HG02973 (cell line): Measurements from ENCODE around the gene TMEM270.
"Not testable (repeated sequence)": the region's sequence is repeated elsewhere in the genome, so short reads cannot be mapped to it uniquely, and the experiment has no call there.

Experiments
- ATAC-seq: cut with Tn5 transposase; IDR thresholded peaks from one replicate; pipeline ENCODE4 v1.9.1; 2021; ENCODE audit warnings: moderate library complexity; ENCODE audit not compliant: unreplicated experiment

TMEM270 gene

GRCh38 chr7:73852500-73852899 lies 8.5 kb upstream of the TMEM270 start:
- no peak for ATAC-seq

DNA sequence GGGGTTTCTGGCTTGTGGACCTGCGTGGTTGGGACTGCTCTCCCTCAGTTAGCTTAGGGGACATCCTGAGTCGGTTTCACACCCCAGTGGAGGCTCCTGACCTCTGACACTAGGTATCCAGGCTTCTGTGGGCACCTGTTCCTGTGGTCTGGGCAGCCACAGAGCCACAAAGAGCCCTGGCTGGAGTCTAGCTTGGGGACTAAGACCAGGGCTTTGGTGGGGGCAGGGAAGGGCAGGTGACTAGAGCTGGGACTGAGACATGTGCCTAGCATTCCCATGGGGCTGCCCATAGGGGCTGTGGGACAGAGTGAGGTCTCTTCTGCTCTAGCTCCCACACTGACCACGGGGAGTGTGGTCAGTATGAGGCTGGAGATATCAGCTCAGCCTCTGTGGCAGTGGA lies 4.0 kb upstream of the TMEM270 start:
- ATAC-seq: no peak

GRCh38 chr7:73858807-73859206 lies 2.2 kb upstream of the TMEM270 start:
- no peak for ATAC-seq

DNA sequence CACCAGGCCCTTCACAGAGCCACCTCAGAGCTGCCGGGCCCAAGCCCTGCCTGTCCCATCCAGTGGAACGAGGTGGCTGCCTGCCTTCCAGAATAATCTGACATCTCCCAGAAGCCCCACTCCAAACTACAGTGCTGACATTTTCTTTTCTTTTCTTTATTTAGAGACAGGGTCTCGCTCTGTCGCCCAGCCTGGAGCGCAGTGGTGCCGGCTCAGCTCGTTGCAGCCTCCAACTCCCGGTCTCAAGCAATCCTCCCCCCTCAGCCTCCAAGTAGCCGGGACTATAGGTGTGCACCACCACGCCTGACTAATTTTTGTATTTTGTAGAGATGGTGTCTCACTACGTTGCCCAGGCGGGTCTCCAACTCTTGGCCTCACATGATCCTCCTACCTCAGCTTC lies 346 bp downstream of the TMEM270 start:
- no peak for ATAC-seq

- no peak for ATAC-seq
Measured at GRCh38 chr7:73864981-73865711, 4.2 kb downstream of the TMEM270 start.

GRCh38 chr7:73865738-73866445 lies 4.9 kb downstream of the TMEM270 start:
- no peak for ATAC-seq

- ATAC-seq: no peak
Measured at GRCh38 chr7:73866446-73866767, 5.4 kb downstream of the TMEM270 start.

- no peak for ATAC-seq
Measured at GRCh38 chr7:73869011-73869798, 8.2 kb downstream of the TMEM270 start.

DNA sequence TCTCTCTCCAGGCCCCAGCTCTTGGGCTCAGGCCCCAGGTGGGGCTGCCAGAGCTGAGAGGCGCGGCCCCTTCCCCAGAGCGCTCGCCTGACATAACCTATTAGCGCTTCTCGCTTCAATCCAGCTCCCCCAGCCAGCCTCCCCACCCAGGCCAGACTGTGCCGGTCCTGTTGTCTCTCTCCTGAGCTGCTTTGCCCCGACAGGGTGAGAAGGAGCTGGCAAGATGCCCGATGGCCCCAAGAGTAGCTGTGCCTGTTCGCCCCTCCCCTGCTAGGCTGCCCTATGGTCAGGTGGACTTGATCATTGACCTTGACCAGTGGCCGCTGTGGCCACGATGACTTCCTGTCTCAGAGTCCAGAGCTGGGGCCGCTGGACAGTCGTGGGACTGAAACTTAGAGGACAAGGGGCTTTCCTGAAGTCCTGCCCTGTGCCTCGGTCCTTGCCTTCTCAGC lies 9.1 kb downstream of the TMEM270 start:
- no peak for ATAC-seq

GRCh38 chr7:73871163-73872011 lies 10.4 kb downstream of the TMEM270 start:
- no peak for ATAC-seq

DNA sequence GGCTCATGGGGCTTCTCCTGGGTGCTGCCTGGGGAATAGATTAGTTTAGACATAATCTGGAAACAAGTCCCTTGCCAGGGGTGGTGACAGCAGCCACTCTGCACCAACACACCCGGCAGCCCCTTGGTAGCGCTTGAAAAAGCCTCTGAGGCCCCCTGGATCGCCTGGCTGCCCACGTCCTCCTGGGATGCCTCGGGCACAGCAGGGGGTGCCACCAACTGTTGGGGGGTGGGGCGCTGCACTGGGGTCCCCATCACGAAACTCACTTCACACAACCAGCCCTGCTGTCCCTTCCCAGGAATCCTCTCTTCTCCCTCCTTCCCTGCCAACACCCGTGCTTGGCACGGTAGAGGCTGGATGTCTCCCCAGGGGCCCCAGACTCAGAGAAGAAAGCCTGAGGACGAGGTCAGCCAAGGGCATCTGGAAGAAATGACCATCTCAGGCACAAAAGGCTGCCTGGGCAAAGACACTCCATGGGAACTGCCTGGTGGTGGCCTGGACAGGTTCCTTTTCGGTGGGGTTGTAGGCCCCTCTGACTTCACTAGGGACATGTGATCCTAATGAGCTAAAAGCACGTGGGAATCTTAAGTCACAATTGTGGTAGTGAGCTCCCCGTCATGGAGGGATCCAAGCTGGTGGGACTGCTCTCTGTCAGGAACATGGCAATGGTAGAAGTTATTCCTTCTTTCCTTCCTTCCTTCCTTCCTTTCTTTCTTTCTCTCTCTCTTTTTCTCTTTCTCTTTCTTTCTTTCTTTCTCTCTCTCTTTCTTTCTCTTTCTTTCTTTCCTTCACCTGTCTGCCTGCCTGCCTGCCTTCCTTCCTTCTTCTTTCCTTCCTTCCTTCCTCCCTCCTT lies 11.3 kb downstream of the TMEM270 start:
- ATAC-seq: no peak

- ATAC-seq: no peak
Measured at GRCh38 chr7:73876361-73876760, 15.4 kb downstream of the TMEM270 start.

DNA sequence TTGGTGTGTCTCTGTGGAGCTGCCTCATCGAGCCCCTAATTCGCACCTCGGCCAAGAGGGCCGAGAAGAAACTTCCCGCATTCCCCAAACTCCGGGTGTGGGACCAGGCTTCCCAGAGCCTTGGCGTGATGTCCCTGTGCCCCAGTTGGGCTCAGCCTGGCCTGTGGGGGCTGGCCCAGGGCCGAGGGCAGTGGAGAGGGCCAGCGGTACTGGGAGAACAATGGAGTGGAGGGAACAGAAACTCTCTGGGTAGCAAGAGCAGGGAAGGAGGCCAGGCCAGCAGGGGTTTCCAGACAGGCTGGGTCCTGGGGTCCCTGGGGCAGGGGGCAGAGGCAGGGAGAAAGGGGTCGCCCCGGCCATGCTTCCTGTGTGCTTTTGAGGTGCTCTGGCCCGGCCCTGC lies 16.0 kb downstream of the TMEM270 start:
- ATAC-seq: no peak

GRCh38 chr7:73879977-73880681 lies 19.2 kb downstream of the TMEM270 start:
- no peak for ATAC-seq

DNA sequence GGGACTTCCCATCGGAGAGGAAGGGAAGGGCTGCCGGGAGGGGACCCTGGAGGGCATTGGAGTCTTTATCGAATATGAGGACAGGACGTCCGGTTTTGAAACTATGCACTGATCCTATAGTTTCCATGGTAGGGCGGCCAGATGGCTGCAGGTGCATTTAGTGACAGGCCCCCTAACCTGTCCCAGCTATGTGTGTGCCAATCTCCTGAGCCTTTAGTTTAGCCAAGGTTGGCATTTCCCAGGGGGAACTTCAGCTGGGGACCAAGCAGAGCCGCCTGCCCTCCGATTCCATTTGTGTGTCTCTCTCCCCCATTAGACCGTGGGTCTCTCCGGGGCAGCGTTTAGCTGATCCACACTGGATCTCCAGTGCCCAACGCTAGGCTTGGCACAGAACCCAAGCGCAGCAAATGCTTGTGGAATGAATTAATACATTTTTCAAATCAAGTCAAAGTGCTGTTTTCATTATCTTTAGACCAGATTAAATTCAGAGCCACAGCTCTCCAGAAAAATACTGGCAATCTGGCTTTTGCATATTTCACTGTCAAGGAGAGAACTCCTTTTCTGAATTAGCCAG lies 19.9 kb downstream of the TMEM270 start:
- ATAC-seq: no peak

DNA sequence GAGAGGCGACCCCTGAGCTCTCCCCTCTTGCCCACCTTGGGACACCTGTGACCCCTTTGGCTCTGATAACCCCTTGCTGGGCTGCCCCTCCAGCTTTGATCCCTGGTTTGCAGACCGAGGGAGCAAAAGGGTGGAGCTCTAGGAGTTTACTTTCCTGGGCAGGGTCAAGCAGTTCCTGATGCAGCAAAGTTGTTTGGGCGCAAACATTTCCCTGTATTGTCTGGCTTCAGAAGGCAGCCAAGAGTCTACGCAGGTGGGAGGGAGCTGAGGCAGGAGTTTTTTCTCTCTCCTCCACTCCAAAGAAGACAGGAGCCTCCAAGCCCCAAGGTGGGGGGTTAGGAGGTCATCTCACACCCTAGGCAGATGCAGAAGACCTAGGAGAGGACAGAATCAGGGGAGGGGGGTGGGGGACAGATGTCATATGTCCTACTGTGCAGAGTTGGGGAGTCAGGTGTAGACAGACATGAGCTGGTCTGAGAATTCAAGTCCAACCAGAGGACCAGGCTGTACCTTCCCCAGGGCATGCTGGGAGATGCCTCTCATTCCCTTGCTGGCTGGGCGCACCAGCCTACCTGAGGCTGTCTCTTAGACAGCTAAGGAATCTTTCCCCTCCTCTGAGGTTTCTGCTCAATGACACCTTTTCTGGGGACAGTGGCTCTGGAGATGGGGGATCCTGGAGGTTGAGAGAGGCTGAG lies 20.5 kb downstream of the TMEM270 start:
- no peak for ATAC-seq

- ATAC-seq: no peak
Measured at GRCh38 chr7:73882047-73882402, 21.1 kb downstream of the TMEM270 start.

DNA sequence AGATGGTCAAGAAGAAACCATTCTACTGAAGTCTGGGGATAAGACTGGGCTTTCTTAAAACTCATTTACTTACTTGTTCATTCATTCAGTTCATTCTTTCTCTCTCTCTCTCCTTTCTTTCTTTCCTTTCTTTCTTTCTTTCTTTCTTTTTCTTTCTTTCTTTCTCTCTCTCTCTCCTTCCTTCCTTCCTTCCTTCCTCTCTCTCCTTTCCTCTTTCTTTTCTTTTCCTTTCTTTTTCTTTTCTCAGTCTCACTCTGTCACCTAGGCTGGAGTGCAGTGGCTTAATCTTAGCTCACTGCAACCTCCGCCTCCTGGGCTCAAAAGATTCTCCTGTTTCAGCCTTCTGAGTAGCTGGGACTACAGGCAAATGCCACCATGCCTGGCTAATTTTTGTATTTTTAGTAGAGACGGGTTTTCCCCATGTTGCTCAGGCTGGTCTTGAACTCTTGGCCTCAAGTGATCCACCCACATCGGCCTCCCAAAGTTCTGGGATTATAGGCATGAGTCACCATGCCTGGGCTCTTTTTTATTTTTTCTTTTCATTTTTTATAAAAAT lies 24.0 kb downstream of the TMEM270 start:
- ATAC-seq: not testable (repeated sequence)
